BJ (cell line): ENCODE measurements around the gene BCL2L1. TPM values are rescaled to one million over a fixed set of nuclear protein-coding genes. Genes with fewer than 3 reads are reported as not detected.

ENCODE experiments used
- CTCF ChIA-PET: fragments of 350-600 bp; formaldehyde crosslinking; extraction: SDS; loops from one replicate; lab custom pipeline; 2021; ENCODE audit warnings: antibody characterized with exemption, inconsistent platforms; lab: Yijun Ruan, JAX
- POLR2A ChIA-PET: fragments of 300-600 bp; sonication (Branson Sonifier 250); formaldehyde crosslinking; extraction: SDS; loops from one replicate; lab custom pipeline; 2021; ENCODE audit warnings: antibody characterized with exemption; lab: Charles Lee
- DNase-seq: peaks from one replicate; pipeline ENCODE4 v3.0.0-alpha.2; 2011; ENCODE audit warnings: low read depth
- H3K27me3 ChIP-seq: 2 replicates; pipeline ENCODE4 v1.6.0; 2011; ENCODE audit warnings: low read length; ENCODE audit not compliant: control insufficient read depth, insufficient read depth
- H3K36me3 ChIP-seq: 2 replicates; pipeline ENCODE4 v1.5.1; 2011; ENCODE audit warnings: low read length; ENCODE audit not compliant: control insufficient read depth, insufficient read depth
- H3K4me3 ChIP-seq: 2 replicates; pipeline ENCODE4 v1.5.1; 2011; ENCODE audit warnings: low read depth, mild to moderate bottlenecking, control low read depth, low read length
- polyA plus RNA-seq: library from polyadenylated mRNA; depleted of rRNA; stranded (reverse); fragments of >200 nt; gene quantifications from 2 replicates; pipeline ENCODE4 v1.2.3, GENCODE V29; 2011
- TF ChIP-seq, protein P1 (sequence below): IDR thresholded peaks from 2 replicates; pipeline ENCODE4 v1.5.1; 2011; ENCODE audit warnings: low read depth, mild to moderate bottlenecking, control low read depth, inconsistent platforms, low read length, moderate library complexity; ENCODE audit not compliant: insufficient read depth

BCL2L1 gene
- polyA plus RNA-seq, 1 experiment = 90.7 TPM

DNA sequence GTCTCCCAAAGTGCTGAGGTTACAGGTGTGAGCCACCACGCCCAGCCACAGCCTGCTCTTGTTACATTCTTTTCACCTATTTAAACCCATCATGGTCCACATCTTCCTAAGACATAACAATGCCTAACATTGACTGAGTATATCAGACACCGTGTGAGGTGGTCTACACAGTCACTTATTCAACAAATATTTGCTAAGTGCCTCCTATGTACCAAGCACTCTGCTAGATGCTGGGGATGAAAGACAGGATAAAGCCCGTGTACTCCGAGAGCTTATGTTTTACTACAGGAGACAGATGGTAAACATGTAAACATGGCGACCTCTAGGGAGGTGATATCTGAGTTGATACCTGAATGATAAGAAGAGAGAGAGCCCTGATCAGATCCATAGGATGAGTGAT is 12.7 kb downstream of the BCL2L1 start:
- CTCF ChIA-PET = interaction anchor here (0.6 to 1.8 kb wide), 3 partner anchors 9 to 13 kb away, joined by 3 to 5 read pairs (median 3); no protein-coding TSS in a partner anchor
- Histone ChIP-seq H3K27me3 (no peaks in the 10 kb centered on the region), H3K36me3 (peaks cover 5% of the 10 kb centered on the region), H3K4me3 (no peak overlapping the region)
- POLR2A ChIA-PET = no interaction called here
- TF ChIP-seq, protein P1, sequence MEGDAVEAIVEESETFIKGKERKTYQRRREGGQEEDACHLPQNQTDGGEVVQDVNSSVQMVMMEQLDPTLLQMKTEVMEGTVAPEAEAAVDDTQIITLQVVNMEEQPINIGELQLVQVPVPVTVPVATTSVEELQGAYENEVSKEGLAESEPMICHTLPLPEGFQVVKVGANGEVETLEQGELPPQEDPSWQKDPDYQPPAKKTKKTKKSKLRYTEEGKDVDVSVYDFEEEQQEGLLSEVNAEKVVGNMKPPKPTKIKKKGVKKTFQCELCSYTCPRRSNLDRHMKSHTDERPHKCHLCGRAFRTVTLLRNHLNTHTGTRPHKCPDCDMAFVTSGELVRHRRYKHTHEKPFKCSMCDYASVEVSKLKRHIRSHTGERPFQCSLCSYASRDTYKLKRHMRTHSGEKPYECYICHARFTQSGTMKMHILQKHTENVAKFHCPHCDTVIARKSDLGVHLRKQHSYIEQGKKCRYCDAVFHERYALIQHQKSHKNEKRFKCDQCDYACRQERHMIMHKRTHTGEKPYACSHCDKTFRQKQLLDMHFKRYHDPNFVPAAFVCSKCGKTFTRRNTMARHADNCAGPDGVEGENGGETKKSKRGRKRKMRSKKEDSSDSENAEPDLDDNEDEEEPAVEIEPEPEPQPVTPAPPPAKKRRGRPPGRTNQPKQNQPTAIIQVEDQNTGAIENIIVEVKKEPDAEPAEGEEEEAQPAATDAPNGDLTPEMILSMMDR = no peak
- DNase-seq = no peak

GRCh38 chr20:31708736-31709534 is 13.7 kb downstream of the BCL2L1 start:
- Histone ChIP-seq H3K27me3 (no peaks in the 10 kb centered on the region), H3K4me3 (no peak overlapping the region), H3K36me3 (peaks cover 5% of the 10 kb centered on the region)
- no peak for DNase-seq
- TF ChIP-seq, protein P1 = no peak
- POLR2A ChIA-PET = no interaction called here
- CTCF ChIA-PET = interaction anchor here (2.1 kb wide), 1 partner anchor 11 kb away, joined by 4 read pairs; no protein-coding TSS in a partner anchor

DNA sequence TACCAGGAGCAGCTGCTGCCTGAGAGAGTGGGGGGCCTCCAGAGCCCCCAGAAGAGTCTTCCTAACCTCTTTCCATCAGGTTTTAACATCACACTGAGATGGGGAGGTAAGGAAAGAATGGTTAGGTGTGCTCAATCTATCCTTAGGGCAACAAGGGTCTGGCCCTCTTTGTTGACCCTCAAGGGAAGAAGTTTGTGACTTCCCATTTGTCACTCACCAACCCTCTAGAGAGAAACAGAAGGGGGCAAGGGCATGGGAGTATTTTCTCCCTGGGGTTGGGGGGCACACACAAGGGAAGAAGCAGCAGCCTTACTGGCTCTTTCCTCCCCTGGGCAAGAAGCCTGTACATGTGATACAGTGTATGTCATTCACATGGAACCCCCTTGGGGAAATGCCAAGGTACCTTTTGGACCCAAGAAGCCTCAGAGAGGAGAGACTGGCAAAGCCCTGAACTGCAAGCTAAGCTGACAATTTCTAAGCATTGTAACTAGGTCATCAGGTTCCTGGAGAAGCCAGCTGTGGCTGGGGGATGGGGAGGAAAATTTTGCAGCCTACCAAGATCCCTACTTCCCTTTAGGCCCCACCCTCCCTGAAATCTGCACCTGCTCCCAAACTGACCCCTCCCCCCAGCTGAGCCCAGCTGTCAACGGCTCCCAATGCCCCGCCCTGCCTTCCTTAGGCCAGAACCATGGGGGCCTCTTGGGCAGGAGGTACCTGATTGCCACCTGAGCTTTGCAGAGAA is 14.5 kb downstream of the BCL2L1 start:
- no peak for DNase-seq
- TF ChIP-seq, protein P1 = no peak
- CTCF ChIA-PET = interaction anchor here (2.1 kb wide), 1 partner anchor 12 kb away, joined by 4 read pairs; no protein-coding TSS in a partner anchor
- Histone ChIP-seq H3K4me3 (no peak overlapping the region), H3K27me3 (no peaks in the 10 kb centered on the region), H3K36me3 (peaks cover 5% of the 10 kb centered on the region)
- POLR2A ChIA-PET = no interaction called here

DNA sequence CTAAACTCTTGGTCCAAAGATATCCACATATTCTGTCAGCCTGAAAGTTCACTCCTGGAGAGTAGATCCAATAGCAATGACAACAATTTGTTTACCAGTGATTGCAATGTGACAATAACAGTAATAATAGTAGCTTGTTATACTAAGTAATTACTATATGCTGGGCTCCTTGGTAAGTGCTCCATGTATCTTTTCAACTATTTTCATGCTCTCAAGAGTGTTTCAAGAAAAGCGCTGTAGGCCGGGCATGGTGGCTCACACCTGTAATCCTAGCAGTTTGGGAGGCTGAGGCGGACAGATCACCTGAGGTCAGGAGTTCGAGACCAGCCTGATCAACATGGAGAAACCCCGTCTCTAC is 15.4 kb downstream of the BCL2L1 start:
- CTCF ChIA-PET = interaction anchor here (1.5 to 2.1 kb wide), 2 partner anchors 13 to 46 kb away, joined by 4 read pairs; no protein-coding TSS in a partner anchor
- POLR2A ChIA-PET = no interaction called here

More for the DNA sequence above, 15.4 kb downstream of the BCL2L1 start:
- DNase-seq = no peak
- TF ChIP-seq, protein P1 = no peak
- no peaks in the 10 kb centered on the region for H3K27me3 ChIP-seq
- no peak overlapping the region for H3K4me3 ChIP-seq
- peaks cover 5% of the 10 kb centered on the region for H3K36me3 ChIP-seq
